HepG2 (cell line): ENCODE measurements around the gene INO80B. TPM values are rescaled to one million over a fixed set of nuclear protein-coding genes. Genes with fewer than 3 reads are reported as not detected.

ENCODE experiments used
- FOXC1 ChIP-seq: sonication (generic); formaldehyde crosslinking; IDR thresholded peaks from 2 replicates; pipeline ENCODE4 v1.8.0; 2022; ENCODE audit warnings: mild to moderate bottlenecking, missing genetic modification reagents, borderline replicate concordance
- GATA4 ChIP-seq: sonication (generic); IDR thresholded peaks from 2 replicates; pipeline ENCODE4 v1.6.1; 2016; ENCODE audit warnings: antibody characterized with exemption, low read depth, borderline replicate concordance
- HDAC1 ChIP-seq: sonication (generic); formaldehyde crosslinking; IDR thresholded peaks from 2 replicates; pipeline ENCODE4 v1.5.1; 2020; ENCODE audit warnings: mild to moderate bottlenecking, missing genetic modification reagents
- HDAC6 ChIP-seq: fragments of 200-600 bp; sonication (generic); IDR thresholded peaks from 2 replicates; pipeline ENCODE4 v1.7.0; 2017; ENCODE audit warnings: mild to moderate bottlenecking, antibody characterized with exemption, low read length, low read depth
- HMG20A ChIP-seq: IDR thresholded peaks from 2 replicates; pipeline ENCODE4 v1.6.1; 2016; ENCODE audit warnings: borderline replicate concordance
- ISX ChIP-seq: sonication (generic); formaldehyde crosslinking; conservative IDR thresholded peaks from 2 replicates; pipeline ENCODE4 v1.5.0; 2020; ENCODE audit warnings: missing genetic modification reagents
- KAT8 ChIP-seq: IDR thresholded peaks from 2 replicates; pipeline ENCODE4 v1.6.1; 2016; ENCODE audit warnings: missing genetic modification reagents, missing compliant biosample characterization
- KDM3A ChIP-seq: IDR thresholded peaks from 2 replicates; pipeline ENCODE4 v1.6.1; 2018; ENCODE audit warnings: low read depth, missing compliant biosample characterization
- KLF11 ChIP-seq: IDR thresholded peaks from 2 replicates; pipeline ENCODE4 v1.6.1; 2016; ENCODE audit warnings: missing compliant biosample characterization
- KLF16 ChIP-seq, 2 experiments: sonication (generic) in 1 of 2; formaldehyde crosslinking in 1 of 2; IDR thresholded peaks; 2 replicates each; pipeline versions ENCODE4 v1.6.1 to v1.8.0; 2016 to 2023; ENCODE audit warnings: missing genetic modification reagents in 2 of 2, missing compliant biosample characterization in 1 of 2
- MTF1 ChIP-seq: sonication (generic); formaldehyde crosslinking; IDR thresholded peaks from 2 replicates; pipeline ENCODE4 v1.5.0; 2020; ENCODE audit warnings: missing genetic modification reagents
- NR2C2 ChIP-seq: sonication (generic); formaldehyde crosslinking; IDR thresholded peaks from 2 replicates; pipeline ENCODE4 v1.4.0; 2020; ENCODE audit warnings: missing genetic modification reagents, mild to moderate bottlenecking, moderate library complexity, borderline replicate concordance
- PCBP1 ChIP-seq: fragments of 200-400 bp; formaldehyde crosslinking; IDR thresholded peaks from 2 replicates; pipeline ENCODE4 v1.6.1; 2017; ENCODE audit warnings: mild to moderate bottlenecking, low read depth, low read length, borderline replicate concordance
- STAT5B ChIP-seq: sonication (generic); formaldehyde crosslinking; IDR thresholded peaks from 2 replicates; pipeline ENCODE4 v1.4.0; 2020; ENCODE audit warnings: missing genetic modification reagents
- TEAD2 ChIP-seq: sonication (generic); formaldehyde crosslinking; IDR thresholded peaks from 2 replicates; pipeline ENCODE4 v1.9.0; 2021; ENCODE audit warnings: missing genetic modification reagents
- TMF1 ChIP-seq: sonication (generic); formaldehyde crosslinking; IDR thresholded peaks from 2 replicates; pipeline ENCODE4 v1.8.1; 2022; ENCODE audit warnings: low read depth, missing genetic modification reagents
- ZNF33A ChIP-seq: sonication (generic); formaldehyde crosslinking; IDR thresholded peaks from 2 replicates; pipeline ENCODE4 v1.5.1; 2020; ENCODE audit warnings: missing genetic modification reagents, mild to moderate bottlenecking, moderate library complexity, borderline replicate concordance
- ZNF34 ChIP-seq: sonication (generic); formaldehyde crosslinking; IDR thresholded peaks from 2 replicates; pipeline ENCODE4 v1.4.0; 2020; ENCODE audit warnings: mild to moderate bottlenecking, missing genetic modification reagents, borderline replicate concordance
- ZNF557 ChIP-seq: sonication (generic); formaldehyde crosslinking; IDR thresholded peaks from 2 replicates; pipeline ENCODE4 v1.4.0; 2020; ENCODE audit warnings: missing genetic modification reagents
- ZNF605 ChIP-seq: sonication (generic); formaldehyde crosslinking; IDR thresholded peaks from 2 replicates; pipeline ENCODE4 v1.8.0; 2022; ENCODE audit warnings: mild to moderate bottlenecking, missing genetic modification reagents
- polyA plus RNA-seq, 8 experiments: library from polyadenylated mRNA; depleted of rRNA in 3 of 8; stranded (reverse) in 7 of 8; unstranded in 1 of 8; fragments of >200 nt; fragmentation: Illumina TruSeq in 4 of 8; extraction: Trizol in 4 of 8; gene quantifications; 2 replicates each; pipeline versions ENCODE4 v1.2.1 to v1.2.3, GENCODE V29; 2011 to 2016; ENCODE audit warnings: low read depth in 4 of 8, missing spikeins in 1 of 8, mixed read lengths in 1 of 8; ENCODE audit not compliant: insufficient read depth in 1 of 8
- total RNA-seq, 5 experiments: library from RNA; depleted of rRNA; stranded (reverse); fragments of >200 nt; fragmentation: Illumina TruSeq; extraction: Trizol; gene quantifications; 2 replicates each; pipeline ENCODE4 v1.2.3, GENCODE V29; 2016; ENCODE audit warnings: low read depth in 1 of 5
- TF ChIP-seq, protein P1 (sequence below): sonication (generic); formaldehyde crosslinking; IDR thresholded peaks from 2 replicates; pipeline ENCODE4 v1.8.0; 2022; ENCODE audit warnings: missing genetic modification reagents, mild to moderate bottlenecking, borderline replicate concordance
- TF ChIP-seq, protein P2 (sequence below): sonication (generic); formaldehyde crosslinking; IDR thresholded peaks from 2 replicates; pipeline ENCODE4 v1.5.0; 2020; ENCODE audit warnings: mild to moderate bottlenecking, missing genetic modification reagents
- TF ChIP-seq, protein P3 (sequence below): sonication (generic); formaldehyde crosslinking; IDR thresholded peaks from 2 replicates; pipeline ENCODE4 v1.4.0; 2020; ENCODE audit warnings: missing genetic modification reagents

The INO80B gene
- total and polyA plus RNA-seq, 2 of the 13 experiments (the other 11 are each of a cell fraction or from before 2014, with no cell fraction given), result 6.2 to 14.5 TPM

DNA sequence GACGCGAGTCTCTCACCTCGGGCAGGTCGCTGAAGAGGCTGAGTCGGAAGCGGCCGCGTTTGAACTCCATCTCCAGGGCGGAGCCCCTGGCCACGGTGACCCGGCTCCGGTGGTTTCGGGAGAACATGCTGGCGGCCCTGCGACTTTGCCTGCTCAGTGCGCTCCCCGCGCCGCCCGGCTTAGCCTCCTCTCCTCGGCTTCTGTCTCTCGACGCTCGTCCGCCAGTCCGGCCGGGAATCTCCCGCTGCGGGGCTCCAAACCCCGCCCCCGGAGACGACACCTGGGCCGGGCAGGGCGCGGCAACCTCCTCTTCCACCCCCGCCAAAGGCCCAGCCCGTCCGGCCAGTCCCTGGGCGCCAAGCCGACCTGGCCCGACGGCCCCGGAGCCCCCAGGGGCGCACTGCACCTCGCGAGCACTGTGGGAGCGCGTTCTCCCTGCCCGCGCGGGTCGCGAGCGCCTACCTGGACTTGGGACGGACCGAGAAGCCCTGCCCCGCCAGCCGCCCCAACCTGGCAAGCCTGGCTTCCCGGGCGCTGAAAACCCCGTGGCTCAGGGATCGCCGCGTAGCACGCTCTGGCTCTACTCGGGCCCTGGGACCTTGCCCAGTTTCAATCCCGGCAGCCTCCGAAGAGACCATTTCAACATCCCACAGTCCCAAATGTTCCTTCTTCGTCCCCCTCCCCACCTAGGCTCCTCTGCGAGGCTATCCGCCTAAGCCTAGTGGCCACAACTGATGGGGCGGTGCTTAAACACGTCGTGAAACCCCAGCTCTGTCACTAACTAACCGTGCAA, 13.0 kb upstream of the INO80B start, which contains the start of gene RTKN (continued):
- TF ChIP-seq, protein P1, sequence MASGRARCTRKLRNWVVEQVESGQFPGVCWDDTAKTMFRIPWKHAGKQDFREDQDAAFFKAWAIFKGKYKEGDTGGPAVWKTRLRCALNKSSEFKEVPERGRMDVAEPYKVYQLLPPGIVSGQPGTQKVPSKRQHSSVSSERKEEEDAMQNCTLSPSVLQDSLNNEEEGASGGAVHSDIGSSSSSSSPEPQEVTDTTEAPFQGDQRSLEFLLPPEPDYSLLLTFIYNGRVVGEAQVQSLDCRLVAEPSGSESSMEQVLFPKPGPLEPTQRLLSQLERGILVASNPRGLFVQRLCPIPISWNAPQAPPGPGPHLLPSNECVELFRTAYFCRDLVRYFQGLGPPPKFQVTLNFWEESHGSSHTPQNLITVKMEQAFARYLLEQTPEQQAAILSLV (CRISPR knock-in tag), result peak; percentile 94; the same call in 1 of the 2 replicates
- TF ChIP-seq, protein P2, sequence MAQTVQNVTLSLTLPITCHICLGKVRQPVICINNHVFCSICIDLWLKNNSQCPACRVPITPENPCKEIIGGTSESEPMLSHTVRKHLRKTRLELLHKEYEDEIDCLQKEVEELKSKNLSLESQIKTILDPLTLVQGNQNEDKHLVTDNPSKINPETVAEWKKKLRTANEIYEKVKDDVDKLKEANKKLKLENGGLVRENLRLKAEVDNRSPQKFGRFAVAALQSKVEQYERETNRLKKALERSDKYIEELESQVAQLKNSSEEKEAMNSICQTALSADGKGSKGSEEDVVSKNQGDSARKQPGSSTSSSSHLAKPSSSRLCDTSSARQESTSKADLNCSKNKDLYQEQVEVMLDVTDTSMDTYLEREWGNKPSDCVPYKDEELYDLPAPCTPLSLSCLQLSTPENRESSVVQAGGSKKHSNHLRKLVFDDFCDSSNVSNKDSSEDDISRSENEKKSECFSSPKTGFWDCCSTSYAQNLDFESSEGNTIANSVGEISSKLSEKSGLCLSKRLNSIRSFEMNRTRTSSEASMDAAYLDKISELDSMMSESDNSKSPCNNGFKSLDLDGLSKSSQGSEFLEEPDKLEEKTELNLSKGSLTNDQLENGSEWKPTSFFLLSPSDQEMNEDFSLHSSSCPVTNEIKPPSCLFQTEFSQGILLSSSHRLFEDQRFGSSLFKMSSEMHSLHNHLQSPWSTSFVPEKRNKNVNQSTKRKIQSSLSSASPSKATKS (CRISPR knock-in tag), result no peak
- no peak; the same call in none of the 2 replicates for TF ChIP-seq NR2C2 (CRISPR knock-in tag)
- TF ChIP-seq KAT8, result peak; percentile 49
- peak; percentile 88; the same call in 1 of the 2 replicates for TF ChIP-seq GATA4
- peak; percentile 93 for TF ChIP-seq ZNF34 (CRISPR knock-in tag)
- no peak; the same call in 1 of the 2 replicates for TF ChIP-seq KDM3A
- peak; percentile 31; the same call in 1 of the 2 replicates for TF ChIP-seq TMF1 (CRISPR knock-in tag)
- peak; percentile 49; the same call in 1 of the 2 replicates for TF ChIP-seq PCBP1
- no peak; the same call in none of the 2 replicates for TF ChIP-seq ZNF33A (CRISPR knock-in tag)
- peak; percentile 95 for TF ChIP-seq HDAC1 (CRISPR knock-in tag)
- peak; percentile 86; the same call in 1 of the 2 replicates for TF ChIP-seq FOXC1 (CRISPR knock-in tag)
- TF ChIP-seq TEAD2 (CRISPR knock-in tag), result 0 out of 2 replicates have a peak, but pooled peaks have one; percentile 76
- no peak; the same call in 1 of the 2 replicates for TF ChIP-seq HMG20A (CRISPR knock-in tag)
- peak; percentile 83 for TF ChIP-seq ISX
- no peak for TF ChIP-seq HDAC6
- TF ChIP-seq MTF1 (CRISPR knock-in tag), result peak; percentile 52; the same call in 1 of the 2 replicates
- peak; percentile 61 to 70; a peak in 2 of 4 replicates for TF ChIP-seq KLF16 (CRISPR knock-in tag; IDR thresholded peaks at IDR 0.05)
- TF ChIP-seq STAT5B, result no peak; the same call in 1 of the 2 replicates
- TF ChIP-seq, protein P3, sequence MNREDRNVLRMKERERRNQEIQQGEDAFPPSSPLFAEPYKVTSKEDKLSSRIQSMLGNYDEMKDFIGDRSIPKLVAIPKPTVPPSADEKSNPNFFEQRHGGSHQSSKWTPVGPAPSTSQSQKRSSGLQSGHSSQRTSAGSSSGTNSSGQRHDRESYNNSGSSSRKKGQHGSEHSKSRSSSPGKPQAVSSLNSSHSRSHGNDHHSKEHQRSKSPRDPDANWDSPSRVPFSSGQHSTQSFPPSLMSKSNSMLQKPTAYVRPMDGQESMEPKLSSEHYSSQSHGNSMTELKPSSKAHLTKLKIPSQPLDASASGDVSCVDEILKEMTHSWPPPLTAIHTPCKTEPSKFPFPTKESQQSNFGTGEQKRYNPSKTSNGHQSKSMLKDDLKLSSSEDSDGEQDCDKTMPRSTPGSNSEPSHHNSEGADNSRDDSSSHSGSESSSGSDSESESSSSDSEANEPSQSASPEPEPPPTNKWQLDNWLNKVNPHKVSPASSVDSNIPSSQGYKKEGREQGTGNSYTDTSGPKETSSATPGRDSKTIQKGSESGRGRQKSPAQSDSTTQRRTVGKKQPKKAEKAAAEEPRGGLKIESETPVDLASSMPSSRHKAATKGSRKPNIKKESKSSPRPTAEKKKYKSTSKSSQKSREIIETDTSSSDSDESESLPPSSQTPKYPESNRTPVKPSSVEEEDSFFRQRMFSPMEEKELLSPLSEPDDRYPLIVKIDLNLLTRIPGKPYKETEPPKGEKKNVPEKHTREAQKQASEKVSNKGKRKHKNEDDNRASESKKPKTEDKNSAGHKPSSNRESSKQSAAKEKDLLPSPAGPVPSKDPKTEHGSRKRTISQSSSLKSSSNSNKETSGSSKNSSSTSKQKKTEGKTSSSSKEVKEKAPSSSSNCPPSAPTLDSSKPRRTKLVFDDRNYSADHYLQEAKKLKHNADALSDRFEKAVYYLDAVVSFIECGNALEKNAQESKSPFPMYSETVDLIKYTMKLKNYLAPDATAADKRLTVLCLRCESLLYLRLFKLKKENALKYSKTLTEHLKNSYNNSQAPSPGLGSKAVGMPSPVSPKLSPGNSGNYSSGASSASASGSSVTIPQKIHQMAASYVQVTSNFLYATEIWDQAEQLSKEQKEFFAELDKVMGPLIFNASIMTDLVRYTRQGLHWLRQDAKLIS (CRISPR knock-in tag), result peak; percentile 37; the same call in 1 of the 2 replicates
- no peak; the same call in 1 of the 2 replicates for TF ChIP-seq ZNF605 (CRISPR knock-in tag)
- peak; percentile 94 for TF ChIP-seq KLF11 (CRISPR knock-in tag)
- peak; percentile 73; the same call in 1 of the 2 replicates for TF ChIP-seq ZNF557
